Gastroesophageal sphincter (tissue), 4 donors: ENCODE measurements around the gene DYNC1LI1. TPM values are rescaled to one million over a fixed set of nuclear protein-coding genes. Genes with fewer than 3 reads are reported as not detected.

Experiments used
- ATAC-seq: fragments of 150-250 bp; one replicate; pipeline ENCODE4 v1.9.1; 2016; ENCODE audit warnings: mild to moderate bottlenecking, moderate library complexity
- H3K27ac ChIP-seq, 4 donors: fragments of 200-600 bp; sonication (generic) in 3 of 4; 1 replicate in 3 of 4; 2 replicates in 1 of 4; pipeline ENCODE4 v1.5.1; 2016 to 2019
- H3K27me3 ChIP-seq: fragments of 200-600 bp; sonication (generic); one replicate; pipeline ENCODE4 v1.5.1; 2019
- H3K36me3 ChIP-seq, 2 donors: fragments of 200-600 bp; sonication (generic); one replicate each; pipeline ENCODE4 v1.5.1; 2019; ENCODE audit warnings: control low read depth in 1 of 2
- H3K4me1 ChIP-seq, 3 donors: fragments of 200-600 bp; sonication (generic); 1 replicate in 2 of 3; 2 replicates in 1 of 3; pipeline ENCODE4 v1.5.1; 2016 to 2019; ENCODE audit warnings: control low read depth in 2 of 3
- H3K4me3 ChIP-seq, 2 donors: fragments of 200-600 bp; sonication (generic); one replicate each; pipeline ENCODE4 v1.5.1; 2019; ENCODE audit warnings: mild to moderate bottlenecking in 1 of 2, moderate library complexity in 1 of 2
- H3K9me3 ChIP-seq, 3 donors: fragments of 200-600 bp; sonication (generic); one replicate each; pipeline ENCODE4 v1.5.1; 2017 to 2019; ENCODE audit warnings: control low read depth in 2 of 3
- CTCF ChIP-seq, 4 experiments: fragments of 200-600 bp in 2 of 4; fragments of 450-650 bp in 2 of 4; sonication (generic) in 1 of 4; IDR thresholded peaks; one replicate each; pipeline ENCODE4 v1.5.1; 2017 to 2019; ENCODE audit warnings: antibody characterized with exemption in 4 of 4, mild to moderate bottlenecking in 2 of 4, moderate library complexity in 2 of 4
- EP300 ChIP-seq: sonication (generic); formaldehyde crosslinking; IDR thresholded peaks from one replicate; pipeline ENCODE4 v1.6.1; 2017; ENCODE audit warnings: antibody characterized with exemption, mild to moderate bottlenecking
- POLR2A ChIP-seq, 2 donors: fragments of 450-650 bp; IDR thresholded peaks; one replicate each; pipeline ENCODE4 v1.6.1; 2017; ENCODE audit warnings: antibody characterized with exemption in 2 of 2, mild to moderate bottlenecking in 2 of 2, moderate library complexity in 1 of 2
- POLR2AphosphoS5 ChIP-seq: sonication (generic); formaldehyde crosslinking; IDR thresholded peaks from one replicate; pipeline ENCODE4 v1.6.1; 2017; ENCODE audit warnings: antibody characterized with exemption
- WGBS, 2 donors: methylation state at CpG; one replicate each; pipeline ENCODE4 v1.1.5; 2018; ENCODE audit warnings: low coverage in 1 of 2; 5-methylcytosine and 5-hydroxymethylcytosine counted together
- total RNA-seq, 4 donors: library from RNA; depleted of rRNA; stranded (reverse); fragments of >200 nt; gene quantifications; one replicate each; pipeline ENCODE4 v1.1.0, GENCODE V29; 2016

Gene DYNC1LI1
- total RNA-seq, 4 donors from 2014 or later = 29.1 to 75.6 (median 36.3) TPM

DNA sequence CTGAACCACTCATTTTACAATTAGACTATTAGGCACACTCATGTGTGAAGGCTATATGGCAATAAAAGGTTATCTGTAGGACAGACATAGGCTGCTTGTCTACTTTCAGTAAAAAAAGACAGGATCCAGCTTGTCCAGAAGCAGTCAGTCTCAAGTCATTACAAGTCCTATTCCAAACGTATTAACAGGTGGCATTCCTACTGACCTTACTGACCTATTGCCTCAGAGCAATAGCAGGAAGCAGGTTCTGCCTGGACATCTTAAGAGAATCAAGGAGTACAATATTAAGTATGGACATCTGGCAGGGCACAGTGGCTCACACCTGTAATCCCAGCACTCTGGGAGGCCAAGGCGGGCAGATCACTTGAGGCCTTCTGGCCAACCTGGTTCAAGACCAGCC lies 75.0 kb downstream of the DYNC1LI1 start:
- peaks cover 0 to 39% (median 0%) of the 10 kb centered on the region in 3 donors for H3K4me1 ChIP-seq
- H3K27ac ChIP-seq = no peak overlapping the region
- H3K4me3 ChIP-seq = no peak overlapping the region
- no peak for TF ChIP-seq CTCF (IDR thresholded peaks at IDR 0.05)
- TF ChIP-seq POLR2A (IDR thresholded peaks at IDR 0.05) = no peak
- TF ChIP-seq POLR2AphosphoS5 = no peak
- no peak for TF ChIP-seq EP300
- ATAC-seq = no peak
- H3K9me3 ChIP-seq = no peaks in the 10 kb centered on the region
- peaks cover 0 to 6% of the 10 kb centered on the region in 2 donors for H3K36me3 ChIP-seq
- WGBS, 2 donors = 64% methylated on average over 1 of the region's 2 CpGs; no CpG with 5 or more reads in 1 of the 2 donors
- no peaks in the 10 kb centered on the region for H3K27me3 ChIP-seq

GRCh38 chr3:32495085-32495484 lies 75.6 kb downstream of the DYNC1LI1 start:
- TF ChIP-seq POLR2A (IDR thresholded peaks at IDR 0.05) (no peak), CTCF (IDR thresholded peaks at IDR 0.05) (no peak), EP300 (no peak), POLR2AphosphoS5 (no peak)
- Histone ChIP-seq H3K27me3 (no peaks in the 10 kb centered on the region), H3K9me3 (no peaks in the 10 kb centered on the region), H3K4me3 (no peak overlapping the region), H3K36me3 (peaks cover 0 to 6% of the 10 kb centered on the region in 2 donors), H3K4me1 (peaks cover 0 to 34% (median 0%) of the 10 kb centered on the region in 3 donors), H3K27ac (no peak overlapping the region)
- no peak for ATAC-seq

- Histone ChIP-seq H3K4me3 (no peak overlapping the region), H3K27me3 (no peaks in the 10 kb centered on the region), H3K36me3 (peaks cover 0 to 6% of the 10 kb centered on the region in 2 donors), H3K27ac (no peak overlapping the region), H3K4me1 (peaks cover 0 to 28% (median 0%) of the 10 kb centered on the region in 3 donors), H3K9me3 (no peaks in the 10 kb centered on the region)
- ATAC-seq = no peak
- TF ChIP-seq EP300 (no peak), POLR2AphosphoS5 (no peak), POLR2A (IDR thresholded peaks at IDR 0.05) (no peak), CTCF (IDR thresholded peaks at IDR 0.05) (no peak)
- WGBS, 2 donors = 48 to 92% methylated on average over 2 to 3 of the region's 3 CpGs
These were observed 76.9 kb downstream of the DYNC1LI1 start for GRCh38 chr3:32493437-32494414.

- H3K4me1 ChIP-seq = peaks cover 0 to 28% (median 0%) of the 10 kb centered on the region in 3 donors
- no peaks in the 10 kb centered on the region for H3K9me3 ChIP-seq
- WGBS, 2 donors = 56 to 74% methylated on average over 3 of the region's 3 CpGs
- peaks cover 0 to 6% of the 10 kb centered on the region in 2 donors for H3K36me3 ChIP-seq
- TF ChIP-seq EP300 (no peak), POLR2A (IDR thresholded peaks at IDR 0.05) (no peak), POLR2AphosphoS5 (no peak), CTCF (IDR thresholded peaks at IDR 0.05) (no peak)
- no peak overlapping the region for H3K4me3 ChIP-seq
- H3K27ac ChIP-seq = no peak overlapping the region
- no peak for ATAC-seq
- no peaks in the 10 kb centered on the region for H3K27me3 ChIP-seq
These were observed 77.8 kb downstream of the DYNC1LI1 start for GRCh38 chr3:32492684-32493436.
